Measurements from ENCODE around the gene LPP. TPM values are rescaled to one million over a fixed set of nuclear protein-coding genes. Genes with fewer than 3 reads are reported as not detected.

LPP gene
- total RNA-seq, 6 experiments from 2014 or later = 84.1 to 121 (median 102) TPM

- no peak for TF ChIP-seq CTCF (IDR thresholded peaks at IDR 0.05)
- Mint-ChIP-seq H3K4me1 (ENCODE audit: low read depth) (peaks cover 64% of the 10 kb centered on the region), H3K27me3 (ENCODE audit: insufficient read depth) (no peaks in the 10 kb centered on the region; the same call in 1 of the 2 replicates), H3K36me3 (ENCODE audit: low read depth) (peaks cover 26% of the 10 kb centered on the region), H3K27ac (no peak overlapping the region), H3K4me3 (no peak overlapping the region), H3K9me3 (peaks cover 4% of the 10 kb centered on the region; the same call in 1 of the 2 replicates)
- no peak for DNase-seq
These were observed 751.6 kb downstream of the LPP start for GRCh38 chr3:188905547-188905946.

DNA sequence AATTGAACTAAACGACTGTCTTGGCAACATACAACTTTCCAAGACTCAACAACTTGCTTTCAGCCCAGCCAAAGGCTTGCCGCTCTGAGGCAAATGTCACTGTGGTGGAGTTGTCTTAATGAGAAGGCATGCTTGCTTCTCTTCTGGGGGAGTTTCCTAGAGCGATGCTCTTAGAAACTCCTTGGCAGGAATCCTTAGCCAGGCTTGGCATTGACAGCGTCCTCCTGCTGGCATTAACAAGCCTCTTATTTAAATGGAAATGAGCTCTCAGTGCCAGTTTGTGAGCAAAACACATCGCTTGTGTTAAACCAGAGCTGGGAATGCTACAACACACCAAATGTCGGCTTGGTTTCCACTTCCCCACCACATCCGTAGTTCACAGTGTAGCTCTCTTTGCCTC lies 752.3 kb downstream of the LPP start:
- Mint-ChIP-seq H3K9me3 (peaks cover 4% of the 10 kb centered on the region; the same call in 1 of the 2 replicates), H3K36me3 (ENCODE audit: low read depth) (peaks cover 26% of the 10 kb centered on the region), H3K27ac (no peak overlapping the region), H3K4me1 (ENCODE audit: low read depth) (peaks cover 57% of the 10 kb centered on the region), H3K27me3 (ENCODE audit: insufficient read depth) (no peaks in the 10 kb centered on the region; the same call in 1 of the 2 replicates), H3K4me3 (no peak overlapping the region)
- DNase-seq = no peak
- no peak for TF ChIP-seq CTCF (IDR thresholded peaks at IDR 0.05)

DNA sequence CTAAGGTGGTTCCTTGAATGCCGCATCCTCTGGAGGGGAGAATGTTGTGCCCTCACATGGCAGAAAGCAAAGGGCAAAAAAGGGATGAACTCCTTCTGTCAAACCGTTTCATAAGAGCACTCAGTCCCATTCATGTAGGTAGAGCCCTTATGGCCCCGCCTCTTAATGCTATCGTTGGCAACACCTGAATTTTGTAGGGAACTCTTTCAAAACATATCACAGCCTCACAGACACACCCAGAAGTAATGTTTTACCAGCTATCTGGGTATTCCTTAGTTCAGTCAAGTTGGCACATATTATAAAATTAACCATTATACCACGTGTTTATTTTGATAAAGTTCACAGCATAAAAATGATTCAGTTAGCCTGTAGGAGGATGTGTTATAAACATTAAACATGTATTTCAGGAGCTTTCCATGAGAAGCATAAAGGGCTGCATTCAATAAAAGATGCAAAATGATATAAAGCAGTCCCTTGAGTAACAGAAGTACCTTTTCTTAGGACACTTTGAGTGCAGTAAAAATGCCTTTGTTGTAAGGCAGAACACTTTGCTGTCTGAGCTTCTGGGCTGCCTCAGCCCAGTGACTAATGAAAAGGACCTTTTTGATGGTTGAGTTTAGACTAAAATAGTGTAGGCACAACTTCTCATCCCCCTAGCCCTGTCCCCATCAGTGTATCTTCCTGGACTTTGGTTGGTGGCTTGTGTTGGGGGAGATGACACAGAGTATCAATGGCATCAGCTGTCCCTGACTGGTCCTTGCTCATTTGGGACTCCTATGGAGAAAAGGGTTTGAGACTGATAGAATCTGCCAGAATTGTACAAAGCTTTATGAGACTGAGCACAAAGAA lies 754.3 kb downstream of the LPP start:
- no peaks in the 10 kb centered on the region; the same call in 1 of the 2 replicates for H3K27me3 Mint-ChIP-seq (ENCODE audit: insufficient read depth)
- H3K4me3 Mint-ChIP-seq = peak overlapping the region; percentile 27; the same call in 1 of the 2 replicates
- peaks cover 40% of the 10 kb centered on the region for H3K4me1 Mint-ChIP-seq (ENCODE audit: low read depth)
- no peak overlapping the region for H3K27ac Mint-ChIP-seq
- H3K9me3 Mint-ChIP-seq = peaks cover 4% of the 10 kb centered on the region; the same call in 1 of the 2 replicates
- no peak for TF ChIP-seq CTCF (IDR thresholded peaks at IDR 0.05)
- DNase-seq = no peak
- H3K36me3 Mint-ChIP-seq (ENCODE audit: low read depth) = peaks cover 26% of the 10 kb centered on the region

DNA sequence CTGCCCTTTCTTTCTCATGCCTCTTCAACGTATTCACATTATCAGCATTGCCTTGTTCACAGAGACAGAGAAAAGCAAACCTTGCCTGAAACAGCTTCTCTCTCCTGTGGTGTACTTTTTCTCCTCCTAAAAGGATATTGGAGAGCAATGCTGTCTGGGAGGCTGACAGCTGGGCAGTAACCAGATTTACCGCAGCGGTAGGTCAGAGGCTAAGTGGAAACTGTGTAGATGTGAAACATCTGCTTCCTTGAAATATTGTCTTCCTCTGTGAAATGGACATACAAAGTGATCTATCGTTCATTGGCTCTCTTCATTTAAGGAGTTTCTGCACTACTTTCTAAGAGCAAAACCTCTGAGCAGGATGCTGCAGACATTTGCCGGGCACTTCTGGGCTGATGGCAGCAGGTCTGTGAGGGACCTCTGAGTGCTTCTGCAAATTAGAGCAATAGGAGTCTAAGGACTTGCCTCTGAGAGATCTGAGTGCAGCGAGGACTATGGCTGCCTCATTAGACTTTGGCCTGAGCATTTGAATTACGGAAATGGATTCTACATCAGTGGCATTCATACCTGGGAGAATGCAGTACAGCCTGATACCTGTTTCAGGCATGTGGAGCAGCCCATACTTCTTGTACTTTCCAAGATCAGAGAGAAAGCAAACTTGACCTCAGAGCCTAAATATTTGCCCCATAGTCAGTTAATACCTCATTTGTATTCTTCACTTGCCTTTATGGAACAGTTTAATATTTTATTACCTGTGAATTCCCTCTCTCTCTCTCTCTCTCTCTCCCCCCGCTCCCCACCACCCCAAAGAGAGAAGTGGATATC lies 757.3 kb downstream of the LPP start:
- TF ChIP-seq CTCF (IDR thresholded peaks at IDR 0.05) = no peak
- Mint-ChIP-seq H3K4me3 (no peak overlapping the region), H3K4me1 (ENCODE audit: low read depth) (peaks cover 30% of the 10 kb centered on the region), H3K27ac (no peak overlapping the region), H3K9me3 (no peaks in the 10 kb centered on the region), H3K36me3 (ENCODE audit: low read depth) (0 out of 2 replicates have a peak, but pooled peaks cover 5% of the 10 kb centered on the region), H3K27me3 (ENCODE audit: insufficient read depth) (no peaks in the 10 kb centered on the region; the same call in 1 of the 2 replicates)
- no peak for DNase-seq

GRCh38 chr3:188913084-188913483 lies 759.1 kb downstream of the LPP start:
- Mint-ChIP-seq H3K27me3 (ENCODE audit: insufficient read depth) (no peaks in the 10 kb centered on the region; the same call in 1 of the 2 replicates), H3K36me3 (ENCODE audit: low read depth) (no peaks in the 10 kb centered on the region; the same call in 1 of the 2 replicates), H3K9me3 (no peaks in the 10 kb centered on the region), H3K4me3 (no peak overlapping the region), H3K4me1 (ENCODE audit: low read depth) (peaks cover 48% of the 10 kb centered on the region), H3K27ac (no peak overlapping the region)
- DNase-seq = no peak
- TF ChIP-seq CTCF (IDR thresholded peaks at IDR 0.05) = no peak

Measured in HFFc6 (cell line).